HG02610 (cell line): ENCODE data around the gene RCVRN.

Experiments used
- ATAC-seq: cut with Tn5 transposase; IDR thresholded peaks from one replicate; pipeline ENCODE4 v1.9.1; 2021; ENCODE audit warnings: mild to moderate bottlenecking, moderate library complexity; ENCODE audit not compliant: unreplicated experiment

The RCVRN gene

DNA sequence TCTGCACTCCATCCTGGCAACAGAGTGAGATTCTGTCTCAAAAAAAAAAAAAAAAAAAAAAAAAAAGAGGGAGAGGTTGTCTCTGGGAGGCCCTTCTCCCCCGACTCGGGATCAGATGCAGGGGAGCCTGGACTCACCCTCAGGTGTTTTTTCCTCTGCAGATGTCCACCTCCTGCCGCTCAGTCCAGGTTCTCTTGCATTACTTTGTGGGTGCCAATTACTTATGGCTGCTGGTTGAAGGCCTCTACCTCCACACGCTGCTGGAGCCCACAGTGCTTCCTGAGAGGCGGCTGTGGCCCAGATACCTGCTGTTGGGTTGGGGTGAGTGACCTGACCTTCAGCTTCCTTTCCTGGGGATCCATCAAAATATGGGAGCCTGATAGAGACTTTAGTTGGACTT lies 45.3 kb downstream of the RCVRN start:
- no peak for ATAC-seq

DNA sequence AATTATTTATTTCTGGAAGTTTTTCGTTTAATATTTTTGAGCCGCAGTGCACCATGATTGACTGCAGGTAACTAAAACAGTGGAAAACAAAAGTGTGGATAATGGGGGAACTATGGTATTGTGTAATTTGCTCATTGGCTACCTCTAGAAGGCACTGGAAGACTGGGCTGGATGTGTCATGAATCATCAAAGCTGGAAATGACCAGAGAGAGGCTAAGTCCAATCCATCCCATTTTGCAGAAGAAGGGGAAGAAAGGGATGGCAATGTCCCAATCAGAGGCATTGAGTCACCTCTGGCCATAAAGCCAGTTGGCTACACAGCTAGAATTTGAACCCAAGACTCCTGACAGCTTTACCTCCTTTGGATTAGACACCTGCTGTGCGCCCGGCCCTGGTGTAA lies 50.0 kb downstream of the RCVRN start:
- ATAC-seq: no peak

DNA sequence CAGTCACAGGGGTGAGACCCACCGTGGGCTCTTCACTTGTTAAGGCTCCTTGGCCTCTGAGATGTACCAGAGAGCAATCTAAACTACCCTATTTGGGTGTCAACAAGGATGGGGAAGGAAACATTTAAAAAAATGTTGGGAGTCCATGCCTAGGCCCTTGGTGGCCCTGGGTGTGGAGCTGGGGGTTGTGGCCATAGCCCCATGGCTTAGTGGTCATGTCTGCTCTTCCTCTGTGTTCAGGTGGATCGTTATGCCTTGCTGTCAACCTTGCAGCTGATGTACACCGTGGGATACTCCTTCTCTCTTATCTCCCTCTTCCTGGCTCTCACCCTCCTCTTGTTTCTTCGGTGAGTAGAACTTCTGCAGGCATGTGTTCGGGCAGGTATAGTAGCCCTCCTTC lies 50.8 kb downstream of the RCVRN start:
- no peak for ATAC-seq

DNA sequence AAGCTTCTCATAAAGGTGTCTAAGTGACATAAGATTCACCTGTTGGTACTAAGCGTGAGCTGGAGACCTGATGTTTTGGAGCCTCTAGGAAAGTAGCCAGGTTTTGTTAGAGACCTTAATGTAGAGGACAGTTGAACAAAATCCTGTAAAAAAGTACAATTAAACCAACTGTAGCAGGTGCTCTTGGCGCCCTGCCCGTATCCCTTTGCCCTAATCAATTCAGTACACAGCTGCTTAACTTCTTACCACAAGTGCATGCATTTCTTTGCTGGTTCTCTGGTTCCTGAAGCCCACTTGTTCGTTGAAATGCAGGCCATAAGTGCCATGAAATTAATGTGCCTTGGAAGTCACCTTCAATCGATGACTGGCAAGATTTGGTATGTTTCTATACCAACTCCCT lies 54.9 kb downstream of the RCVRN start:
- no peak for ATAC-seq
